B cell (primary cell): ENCODE results near the gene PRXL2B. TPM values are rescaled to one million over a fixed set of nuclear protein-coding genes. Genes with fewer than 3 reads are reported as not detected.

ENCODE experiments used
- ATAC-seq: fragments of 200-7000 bp; cut with Tn5 transposase; one replicate; pipeline ENCODE4 v1.10.0; 2021; ENCODE audit warnings: low read depth, mild to moderate bottlenecking, moderate number of reproducible peaks, moderate library complexity
- CTCF ChIA-PET: fragments of 350-600 bp; sonication (Branson Sonifier 250); formaldehyde crosslinking; loops from one replicate; lab custom pipeline; 2021; ENCODE audit warnings: antibody characterized with exemption, inconsistent platforms; lab: Charles Lee
- POLR2A ChIA-PET: fragments of 350-600 bp; sonication (Branson Sonifier 250); formaldehyde crosslinking; loops from one replicate; lab custom pipeline; 2021; ENCODE audit warnings: antibody characterized with exemption; lab: Charles Lee
- DNase-seq: peaks from one replicate; pipeline ENCODE4 v3.0.0; 2013
- H2AFZ ChIP-seq: 2 replicates; pipeline ENCODE4 v1.6.1; 2012; ENCODE audit warnings: mild to moderate bottlenecking, low read depth, low read length; ENCODE audit not compliant: insufficient read depth, poor library complexity, severe bottlenecking
- H3K27ac ChIP-seq, 2 donors: 1 replicate in 1 of 2; 2 replicates in 1 of 2; pipeline ENCODE4 v1.5.1; 2012 to 2013; ENCODE audit warnings: low read length in 2 of 2, mild to moderate bottlenecking in 2 of 2, moderate library complexity in 1 of 2
- H3K27me3 ChIP-seq, 4 experiments: fragments of 200-600 bp in 1 of 4; sonication (generic) in 1 of 4; replicated peaks in 1 of 4; 1 replicate in 2 of 4; 2 replicates in 2 of 4; pipeline versions ENCODE4 v1.6.1 to v1.7.0; 2013 to 2016; ENCODE audit warnings: low read length in 3 of 4, mild to moderate bottlenecking in 2 of 4, mixed read lengths in 1 of 4, moderate library complexity in 1 of 4; ENCODE audit not compliant: insufficient read depth in 4 of 4, control insufficient read depth in 3 of 4; ENCODE audit errors: control extremely low read depth in 1 of 4
- H3K36me3 ChIP-seq, 2 experiments: replicated peaks in 1 of 2; 1 replicate in 1 of 2; 2 replicates in 1 of 2; pipeline versions ENCODE4 v1.6.1 to v1.7.1; 2013; ENCODE audit warnings: low read length in 1 of 2; ENCODE audit not compliant: insufficient read depth in 2 of 2, control insufficient read depth in 1 of 2; ENCODE audit errors: control extremely low read depth in 1 of 2, extremely low read depth in 1 of 2
- H3K4me1 ChIP-seq, 2 donors: fragments of 200-600 bp in 1 of 2; sonication (generic) in 1 of 2; 1 replicate in 1 of 2; 2 replicates in 1 of 2; pipeline versions ENCODE4 v1.5.1 to v1.6.1; 2013 to 2017; ENCODE audit warnings: low read length in 2 of 2; ENCODE audit not compliant: control insufficient read depth in 2 of 2, insufficient read depth in 2 of 2
- H3K4me2 ChIP-seq: replicated peaks from 2 replicates; pipeline ENCODE3; 2012; ENCODE audit warnings: mild to moderate bottlenecking, low read depth, low read length; ENCODE audit not compliant: poor library complexity, severe bottlenecking
- H3K4me3 ChIP-seq, 5 experiments: fragments of 200-600 bp in 1 of 5; sonication (generic) in 1 of 5; 1 replicate in 3 of 5; 2 replicates in 2 of 5; pipeline versions ENCODE4 v1.5.1 to v1.7.0; 2011 to 2016; ENCODE audit warnings: low read length in 4 of 5, mild to moderate bottlenecking in 4 of 5, low read depth in 2 of 5, control low read depth in 1 of 5, moderate library complexity in 1 of 5; ENCODE audit not compliant: insufficient read depth in 1 of 5; ENCODE audit errors: control extremely low read depth in 1 of 5, extremely low read depth in 1 of 5
- H3K79me2 ChIP-seq: fragments of 200-600 bp; sonication (generic); one replicate; pipeline ENCODE4 v1.6.0; 2016; ENCODE audit warnings: low read length; ENCODE audit not compliant: control insufficient read depth, insufficient read depth
- H3K9ac ChIP-seq: fragments of 200-600 bp; sonication (generic); 2 replicates; pipeline ENCODE4 v1.6.1; 2017; ENCODE audit warnings: mild to moderate bottlenecking, low read length, moderate library complexity
- H3K9me3 ChIP-seq, 3 donors: one replicate each; pipeline versions ENCODE4 v1.6.1 to v1.7.1; 2013; ENCODE audit warnings: low read length in 2 of 3; ENCODE audit not compliant: control insufficient read depth in 2 of 3, insufficient read depth in 1 of 3; ENCODE audit errors: control extremely low read depth in 1 of 3
- H4K20me1 ChIP-seq: 2 replicates; pipeline ENCODE4 v1.6.0; 2012; ENCODE audit warnings: mild to moderate bottlenecking, low read length; ENCODE audit not compliant: insufficient read depth, control insufficient read depth, poor library complexity, severe bottlenecking
- H3K27ac Mint-ChIP-seq: one replicate; pipeline ENCODE4 v1.8.0; 2021; ENCODE audit warnings: mixed read lengths
- H3K27me3 Mint-ChIP-seq: one replicate; pipeline ENCODE4 v1.8.0; 2021; ENCODE audit warnings: mixed read lengths
- H3K4me1 Mint-ChIP-seq: one replicate; pipeline ENCODE4 v1.8.0; 2021; ENCODE audit warnings: mixed read lengths
- H3K4me3 Mint-ChIP-seq: one replicate; pipeline ENCODE4 v1.8.0; 2021; ENCODE audit warnings: mixed read lengths
- H3K9me3 Mint-ChIP-seq: one replicate; pipeline ENCODE4 v1.8.0; 2022; ENCODE audit warnings: mixed read lengths; ENCODE audit not compliant: insufficient read depth
- EZH2 ChIP-seq: IDR thresholded peaks from 2 replicates; pipeline ENCODE4 v1.6.1; 2012; ENCODE audit warnings: borderline replicate concordance, low read depth, mild to moderate bottlenecking, moderate library complexity, low read length; ENCODE audit not compliant: insufficient read depth, poor library complexity, severe bottlenecking
- whole genome bisulfite sequencing: methylation state at CpG from one replicate; pipeline ENCODE4 v1.1.5; 2013; ENCODE audit warnings: missing lambda C conversion rate; ENCODE audit not compliant: insufficient coverage; 5-methylcytosine and 5-hydroxymethylcytosine counted together
- intact Hi-C: fragments of 100-400 bp; cut with micrococcal nuclease; formaldehyde crosslinking; loops from one replicate; pipeline ENCODE4 v1.10.0; 2022
- polyA plus RNA-seq: library from polyadenylated mRNA; depleted of rRNA; stranded (reverse); fragments of >200 nt; gene quantifications from 2 replicates; pipeline ENCODE4 v1.2.3, GENCODE V29; 2012
- total RNA-seq, 2 donors: library from RNA; stranded (reverse); fragments of 120-200 nt in 1 of 2; gene quantifications; 1 replicate in 1 of 2; 2 replicates in 1 of 2; pipeline versions ENCODE4 v1.2.3 to v1.2.4, GENCODE V29; 2013 to 2022
- TF ChIP-seq, protein P1 (sequence below): fragments of 200-600 bp; IDR thresholded peaks from one replicate; pipeline ENCODE4 v1.8.0; 2022; ENCODE audit warnings: antibody characterized with exemption, mild to moderate bottlenecking

The PRXL2B gene
- total and polyA plus RNA-seq, 2 donors (not counting 1 experiment from before 2014, with no cell fraction given), result 13.0 to 27.0 TPM

DNA sequence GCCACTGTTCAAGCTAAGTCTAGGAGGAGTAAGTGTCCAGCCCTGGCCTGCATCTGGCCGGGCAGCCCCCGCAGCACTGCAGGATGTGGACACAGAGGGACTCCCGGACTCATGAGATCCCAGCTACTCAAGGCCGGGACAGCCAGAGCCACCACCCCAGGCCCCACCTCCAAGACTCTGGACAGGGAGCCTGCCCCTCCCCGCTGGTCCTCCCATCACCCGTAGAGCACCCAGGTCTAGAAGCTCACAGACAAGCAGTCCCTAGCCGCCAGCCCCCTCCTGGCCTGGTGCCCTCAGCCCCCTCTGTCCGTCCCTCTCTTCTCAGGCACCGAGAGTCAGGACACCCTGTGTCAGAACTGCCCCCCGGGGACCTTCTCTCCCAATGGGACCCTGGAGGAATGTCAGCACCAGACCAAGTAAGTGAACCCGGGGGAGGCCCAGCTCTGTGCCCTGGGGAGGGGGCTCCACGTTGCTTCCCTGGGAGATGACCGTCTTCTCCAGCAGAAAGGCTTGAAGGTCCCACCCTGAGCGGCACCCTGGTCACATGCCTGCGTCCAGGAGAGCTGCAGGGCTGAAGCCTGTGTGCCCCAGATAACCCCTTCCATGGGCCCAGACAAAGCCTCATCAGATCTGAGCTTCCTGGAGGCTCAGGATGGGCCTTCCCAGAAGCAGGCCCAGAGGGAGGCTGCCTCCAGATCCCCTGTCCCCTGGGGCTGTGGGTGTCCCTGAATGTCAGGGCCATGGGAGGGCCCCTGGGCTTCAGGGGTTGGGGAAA, 26.1 kb upstream of the PRXL2B start:
- H3K27me3 ChIP-seq, result no peaks in the 10 kb centered on the region
- no peak for ATAC-seq
- peaks cover 19 to 29% of the 10 kb centered on the region in 2 donors for H3K4me1 ChIP-seq
- peaks cover 0 to 3% (median 0%) of the 10 kb centered on the region in 3 donors for H3K9me3 ChIP-seq
- H3K4me2 ChIP-seq, result no peak overlapping the region
- Mint-ChIP-seq H3K27ac (no peak overlapping the region), H3K4me1 (peaks cover 33% of the 10 kb centered on the region), H3K27me3 (no peaks in the 10 kb centered on the region), H3K4me3 (no peak overlapping the region), H3K9me3 (no peaks in the 10 kb centered on the region)
- peaks cover 34% of the 10 kb centered on the region for H4K20me1 ChIP-seq
- H3K27ac ChIP-seq, result no peak overlapping the region
- no peak overlapping the region for H3K9ac ChIP-seq
- ChIA-PET POLR2A (interaction anchor here (0.8 to 1.3 kb wide), 2 partner anchors 18 to 109 kb away, joined by 3 read pairs; no protein-coding TSS in a partner anchor), CTCF (interaction anchor here (1.4 to 4.0 kb wide), 3 partner anchors 15 to 27 kb away, joined by 3 to 33 read pairs (median 14); partner anchors contain the start of gene PRXL2B)
- TF ChIP-seq EZH2, result no peak
- TF ChIP-seq, protein P1, sequence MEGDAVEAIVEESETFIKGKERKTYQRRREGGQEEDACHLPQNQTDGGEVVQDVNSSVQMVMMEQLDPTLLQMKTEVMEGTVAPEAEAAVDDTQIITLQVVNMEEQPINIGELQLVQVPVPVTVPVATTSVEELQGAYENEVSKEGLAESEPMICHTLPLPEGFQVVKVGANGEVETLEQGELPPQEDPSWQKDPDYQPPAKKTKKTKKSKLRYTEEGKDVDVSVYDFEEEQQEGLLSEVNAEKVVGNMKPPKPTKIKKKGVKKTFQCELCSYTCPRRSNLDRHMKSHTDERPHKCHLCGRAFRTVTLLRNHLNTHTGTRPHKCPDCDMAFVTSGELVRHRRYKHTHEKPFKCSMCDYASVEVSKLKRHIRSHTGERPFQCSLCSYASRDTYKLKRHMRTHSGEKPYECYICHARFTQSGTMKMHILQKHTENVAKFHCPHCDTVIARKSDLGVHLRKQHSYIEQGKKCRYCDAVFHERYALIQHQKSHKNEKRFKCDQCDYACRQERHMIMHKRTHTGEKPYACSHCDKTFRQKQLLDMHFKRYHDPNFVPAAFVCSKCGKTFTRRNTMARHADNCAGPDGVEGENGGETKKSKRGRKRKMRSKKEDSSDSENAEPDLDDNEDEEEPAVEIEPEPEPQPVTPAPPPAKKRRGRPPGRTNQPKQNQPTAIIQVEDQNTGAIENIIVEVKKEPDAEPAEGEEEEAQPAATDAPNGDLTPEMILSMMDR, result no peak
- intact Hi-C loops, result no loop called here
- H3K79me2 ChIP-seq, result peaks cover 31% of the 10 kb centered on the region
- no peak overlapping the region for H3K4me3 ChIP-seq
- DNase-seq, result no peak
- 95% methylated on average over 13 of the region's 15 CpGs for WGBS
- H3K36me3 ChIP-seq, result peaks cover 0 to 52% of the 10 kb centered on the region in 2 experiments
- H2AFZ ChIP-seq, result no peak overlapping the region

DNA sequence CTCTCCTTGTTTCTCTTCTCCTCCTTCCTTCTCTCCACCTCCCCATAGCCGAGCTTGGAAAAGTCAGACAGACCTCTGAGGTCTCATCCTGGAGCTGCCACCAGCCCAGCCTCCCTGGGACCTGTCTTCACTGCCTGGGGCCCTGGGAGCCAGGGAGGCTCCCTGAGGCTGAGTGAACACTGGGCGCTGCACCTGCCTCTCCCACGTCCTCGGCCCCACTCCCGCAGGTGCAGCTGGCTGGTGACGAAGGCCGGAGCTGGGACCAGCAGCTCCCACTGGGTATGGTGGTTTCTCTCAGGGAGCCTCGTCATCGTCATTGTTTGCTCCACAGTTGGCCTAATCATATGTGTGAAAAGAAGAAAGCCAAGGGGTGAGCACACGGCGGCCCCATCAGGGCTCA, 25.1 kb upstream of the PRXL2B start:
- Histone ChIP-seq H3K79me2 (peaks cover 25% of the 10 kb centered on the region), H3K4me1 (peaks cover 16 to 22% of the 10 kb centered on the region in 2 donors), H3K36me3 (peaks cover 0 to 52% of the 10 kb centered on the region in 2 experiments), H4K20me1 (peaks cover 34% of the 10 kb centered on the region), H2AFZ (no peak overlapping the region), H3K4me2 (no peak overlapping the region), H3K27me3 (no peaks in the 10 kb centered on the region), H3K9ac (no peak overlapping the region), H3K27ac (no peak overlapping the region), H3K4me3 (no peak overlapping the region), H3K9me3 (peaks cover 0 to 3% (median 0%) of the 10 kb centered on the region in 3 donors)
- TF ChIP-seq, protein P1, result no peak
- TF ChIP-seq EZH2, result no peak
- no peaks in the 10 kb centered on the region for H3K9me3 Mint-ChIP-seq
- peaks cover 25% of the 10 kb centered on the region for H3K4me1 Mint-ChIP-seq
- H3K4me3 Mint-ChIP-seq, result no peak overlapping the region
- intact Hi-C loops, result no loop called here
- ChIA-PET POLR2A (interaction anchor here (2.5 kb wide), 1 partner anchor 24 kb away, joined by 18 read pairs; the partner anchor contains the start of gene PRXL2B), CTCF (interaction anchor here (0.8 to 4.0 kb wide), 7 partner anchors 10 to 84 kb away, joined by 3 to 33 read pairs (median 3); partner anchors contain the start of gene PRXL2B)
- no peaks in the 10 kb centered on the region for H3K27me3 Mint-ChIP-seq
- DNase-seq, result no peak
- H3K27ac Mint-ChIP-seq, result no peak overlapping the region
- ATAC-seq, result no peak
- WGBS, result 95% methylated on average over 11 of the region's 11 CpGs
